Activated CD4-positive, alpha-beta T cell treated with anti-CD3 and anti-CD28 coated beads, Interleukin-2, amount 10 ng/mL, durations not matched to agents 24 days and 14 days (primary cell): ENCODE data around the gene YAE1. TPM values are rescaled to one million over a fixed set of nuclear protein-coding genes. Genes with fewer than 3 reads are reported as not detected.

Experiments
- DNase-seq: peaks from one replicate; pipeline ENCODE4 v3.0.0; 2022
- H3K27ac Mint-ChIP-seq: one replicate; pipeline ENCODE4 v1.8.0; 2022; ENCODE audit warnings: mild to moderate bottlenecking, mixed read lengths
- H3K27me3 Mint-ChIP-seq: one replicate; pipeline ENCODE4 v1.8.0; 2022; ENCODE audit warnings: mixed read lengths
- H3K36me3 Mint-ChIP-seq: one replicate; pipeline ENCODE4 v1.8.0; 2022; ENCODE audit warnings: low read depth, mild to moderate bottlenecking, mixed read lengths
- H3K4me1 Mint-ChIP-seq: one replicate; pipeline ENCODE4 v1.8.0; 2021; ENCODE audit warnings: mixed read lengths
- H3K4me3 Mint-ChIP-seq: one replicate; pipeline ENCODE4 v1.8.0; 2022; ENCODE audit warnings: mild to moderate bottlenecking, moderate library complexity, mixed read lengths
- H3K9me3 Mint-ChIP-seq: one replicate; pipeline ENCODE4 v1.8.0; 2021; ENCODE audit warnings: mixed read lengths
- intact Hi-C: fragments of 100-400 bp; cut with micrococcal nuclease; formaldehyde crosslinking; loops from one replicate; pipeline ENCODE4 v1.15.1; 2023
- total RNA-seq: library from RNA; stranded (reverse); gene quantifications from 2 replicates; pipeline ENCODE4 v1.2.3, GENCODE V29; 2022

Gene YAE1
- total RNA-seq, 1 donor from 2014 or later = 14.2 TPM

DNA sequence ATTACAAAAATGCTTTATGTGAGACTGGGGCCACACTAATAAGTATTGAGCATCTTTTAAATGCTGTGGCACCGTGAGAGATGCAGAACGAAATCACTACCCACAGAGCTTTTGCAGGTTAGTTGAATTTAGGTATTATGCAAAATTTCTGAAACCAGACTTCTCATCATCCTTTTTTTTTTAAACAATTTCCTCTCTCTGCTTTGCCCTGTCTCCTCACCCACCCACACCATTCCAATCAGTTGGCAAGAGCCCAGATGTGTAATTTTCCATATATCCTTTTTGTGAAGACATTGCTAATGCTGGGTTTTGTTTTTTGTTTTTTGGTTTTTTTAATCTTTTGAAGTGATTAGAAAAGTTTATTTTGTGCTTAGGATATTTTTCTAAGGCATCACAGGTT lies 1.1 kb downstream of the YAE1 start:
- intact Hi-C loops = loop anchor here (2.0 to 5.0 kb wide), 3 partner anchors 56 to 565 kb away; partner anchors contain the start of genes MPLKIP and RALA
- Mint-ChIP-seq H3K36me3 (peaks cover 9% of the 10 kb centered on the region), H3K27me3 (peaks cover 6% of the 10 kb centered on the region), H3K4me1 (peaks cover 19% of the 10 kb centered on the region), H3K4me3 (peak overlapping the region; percentile 99), H3K9me3 (peaks cover under 1% of the 10 kb centered on the region), H3K27ac (no peak overlapping the region)
- no peak for DNase-seq

DNA sequence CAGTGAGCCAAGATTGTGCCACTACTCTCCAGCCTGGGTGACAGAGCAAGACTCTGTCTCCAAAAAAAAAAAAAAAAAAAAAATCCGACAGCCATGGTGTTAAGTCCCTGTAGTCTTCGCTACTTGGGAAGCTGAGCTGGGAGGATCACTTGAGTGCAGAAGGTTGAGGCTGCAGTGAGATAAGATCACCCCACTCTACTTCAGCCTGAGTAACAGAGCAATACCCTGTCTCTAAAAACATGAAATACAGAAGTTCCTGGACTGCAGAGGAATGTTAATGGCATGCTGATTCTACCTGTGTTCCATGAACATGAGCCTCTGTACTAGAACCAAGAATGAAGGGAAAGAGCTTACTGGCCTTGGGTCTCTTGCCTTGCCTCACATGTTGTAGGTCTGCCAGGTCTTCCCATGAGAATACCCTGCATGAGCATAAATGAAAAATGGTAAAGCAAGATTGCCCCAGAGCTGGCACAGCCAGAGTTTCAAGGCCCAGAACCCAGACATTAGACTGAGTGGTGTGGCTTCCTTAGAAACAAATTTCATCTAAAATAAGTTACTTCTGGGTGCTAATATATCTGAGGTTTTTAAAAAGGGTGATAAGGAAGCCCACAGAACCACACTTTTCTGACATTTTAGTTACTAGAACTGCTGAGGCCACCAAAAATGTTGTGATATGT lies 8.6 kb downstream of the YAE1 start:
- DNase-seq = no peak
- Mint-ChIP-seq H3K4me1 (peaks cover 3% of the 10 kb centered on the region), H3K4me3 (no peak overlapping the region), H3K27me3 (no peaks in the 10 kb centered on the region), H3K36me3 (peaks cover 9% of the 10 kb centered on the region), H3K9me3 (no peaks in the 10 kb centered on the region), H3K27ac (peak overlapping the region; percentile 3)
- intact Hi-C loops = no loop called here

- intact Hi-C loops = no loop called here
Measured at GRCh38 chr7:39577229-39577874, 11.1 kb downstream of the YAE1 start.

DNA sequence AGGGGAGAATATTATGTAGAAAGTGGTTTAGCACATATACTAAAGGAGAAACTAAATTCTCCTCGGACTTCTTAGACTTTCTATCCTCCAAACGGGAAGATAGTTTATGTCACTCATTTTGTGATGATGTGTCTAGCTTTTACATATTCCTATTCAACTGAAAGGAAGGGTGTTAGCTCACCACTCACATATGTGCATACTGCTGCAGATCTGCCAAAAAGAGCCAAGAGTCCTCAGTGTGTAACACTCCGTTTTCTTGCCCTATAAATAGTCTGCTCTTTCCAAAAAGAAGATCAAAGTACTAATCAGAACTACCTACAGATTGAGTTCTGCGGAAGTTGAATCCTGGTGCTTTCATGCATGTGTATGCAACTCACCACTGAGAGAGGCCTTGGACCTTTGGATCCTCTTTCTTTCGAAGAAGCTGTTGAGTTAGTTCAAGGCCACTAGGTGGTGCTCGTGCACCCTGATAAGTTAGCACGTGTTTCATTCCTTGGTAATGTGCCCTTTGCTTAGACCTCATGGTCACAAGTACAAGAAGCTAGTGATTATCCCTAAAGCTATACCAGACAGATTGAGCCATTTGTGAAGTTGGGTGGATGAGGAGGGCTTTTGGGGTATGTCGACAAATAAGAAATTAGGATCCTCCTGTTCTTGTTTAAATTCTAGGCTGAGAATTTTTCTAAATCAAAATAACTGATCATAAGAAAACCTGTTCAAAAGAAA lies 14.1 kb downstream of the YAE1 start:
- intact Hi-C loops = loop anchor here (1.0 kb wide), 3 partner anchors 162 to 472 kb away; no protein-coding TSS in a partner anchor
- H3K36me3 Mint-ChIP-seq = peaks cover 4% of the 10 kb centered on the region
- H3K4me3 Mint-ChIP-seq = no peak overlapping the region

More at GRCh38 chr7:39577229-39577874, 11.1 kb downstream of the YAE1 start:
- no peak overlapping the region for H3K4me3 Mint-ChIP-seq
- no peak for DNase-seq
- no peaks in the 10 kb centered on the region for H3K9me3 Mint-ChIP-seq
- H3K4me1 Mint-ChIP-seq = peaks cover 11% of the 10 kb centered on the region
- no peaks in the 10 kb centered on the region for H3K27me3 Mint-ChIP-seq
- H3K36me3 Mint-ChIP-seq = peaks cover 4% of the 10 kb centered on the region
- H3K27ac Mint-ChIP-seq = no peak overlapping the region

DNA sequence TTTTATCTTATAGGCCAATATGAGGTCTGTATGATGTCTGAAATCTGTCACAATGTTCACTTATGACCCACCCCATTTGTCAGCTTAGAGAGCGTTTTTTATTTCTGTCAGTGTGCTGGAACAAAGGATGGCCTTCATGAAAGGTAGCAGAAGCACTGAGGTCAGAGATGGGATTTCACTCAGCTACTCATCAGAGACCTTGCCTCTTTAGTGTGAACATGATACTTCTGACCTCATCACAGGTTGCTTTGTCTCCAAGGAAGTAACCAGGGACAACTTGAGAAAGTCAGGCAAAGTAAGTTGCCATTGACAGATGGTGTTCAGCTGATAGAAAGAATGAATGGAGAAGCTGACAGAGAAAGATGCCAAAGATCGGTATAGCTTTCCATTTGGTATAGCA lies 16.3 kb downstream of the YAE1 start:
- H3K36me3 Mint-ChIP-seq = no peaks in the 10 kb centered on the region
- H3K4me1 Mint-ChIP-seq = peaks cover 14% of the 10 kb centered on the region
- H3K27me3 Mint-ChIP-seq = no peaks in the 10 kb centered on the region
- DNase-seq = no peak
- intact Hi-C loops = no loop called here
- H3K27ac Mint-ChIP-seq = no peak overlapping the region
- no peaks in the 10 kb centered on the region for H3K9me3 Mint-ChIP-seq
- no peak overlapping the region for H3K4me3 Mint-ChIP-seq

More for the DNA sequence above, 14.1 kb downstream of the YAE1 start:
- DNase-seq = peak; percentile 92
- Mint-ChIP-seq H3K9me3 (no peaks in the 10 kb centered on the region), H3K27me3 (no peaks in the 10 kb centered on the region), H3K27ac (peak overlapping the region; percentile 55), H3K4me1 (peaks cover 13% of the 10 kb centered on the region)

- no peak for DNase-seq
- intact Hi-C loops = no loop called here
- Mint-ChIP-seq H3K9me3 (no peaks in the 10 kb centered on the region), H3K27me3 (no peaks in the 10 kb centered on the region), H3K4me1 (peaks cover 21% of the 10 kb centered on the region), H3K4me3 (no peak overlapping the region), H3K36me3 (no peaks in the 10 kb centered on the region), H3K27ac (no peak overlapping the region)
Measured at GRCh38 chr7:39583539-39583938, 17.3 kb downstream of the YAE1 start.

GRCh38 chr7:39587393-39587792 lies 21.2 kb downstream of the YAE1 start:
- DNase-seq = no peak
- peaks cover 3% of the 10 kb centered on the region for H3K36me3 Mint-ChIP-seq
- H3K4me1 Mint-ChIP-seq = peaks cover 36% of the 10 kb centered on the region
- no peaks in the 10 kb centered on the region for H3K9me3 Mint-ChIP-seq
- H3K27me3 Mint-ChIP-seq = peaks cover 2% of the 10 kb centered on the region
- intact Hi-C loops = no loop called here
- no peak overlapping the region for H3K4me3 Mint-ChIP-seq
- no peak overlapping the region for H3K27ac Mint-ChIP-seq

GRCh38 chr7:39588416-39588815 lies 22.2 kb downstream of the YAE1 start:
- intact Hi-C loops = no loop called here
- Mint-ChIP-seq H3K4me1 (peaks cover 41% of the 10 kb centered on the region), H3K4me3 (no peak overlapping the region), H3K27ac (no peak overlapping the region), H3K27me3 (peaks cover 2% of the 10 kb centered on the region), H3K9me3 (no peaks in the 10 kb centered on the region), H3K36me3 (peaks cover 3% of the 10 kb centered on the region)
- no peak for DNase-seq

- H3K9me3 Mint-ChIP-seq = no peaks in the 10 kb centered on the region
- H3K4me1 Mint-ChIP-seq = peaks cover 38% of the 10 kb centered on the region
- intact Hi-C loops = loop anchor here (1.0 to 5.0 kb wide), 4 partner anchors 34 to 359 kb away; partner anchors contain the start of gene RALA
- peak overlapping the region; percentile 73 for H3K4me3 Mint-ChIP-seq
- H3K27ac Mint-ChIP-seq = peak overlapping the region; percentile 93
- peak; percentile 93 for DNase-seq
- peaks cover 5% of the 10 kb centered on the region for H3K36me3 Mint-ChIP-seq
- peaks cover 2% of the 10 kb centered on the region for H3K27me3 Mint-ChIP-seq
Measured at GRCh38 chr7:39589323-39590111, 23.3 kb downstream of the YAE1 start.

- peak overlapping the region; percentile 40 for H3K4me3 Mint-ChIP-seq
- DNase-seq = no peak
- no peaks in the 10 kb centered on the region for H3K9me3 Mint-ChIP-seq
- intact Hi-C loops = loop anchor here (2.0 to 5.0 kb wide), 2 partner anchors 16 to 90 kb away; no protein-coding TSS in a partner anchor
- peaks cover 4% of the 10 kb centered on the region for H3K27me3 Mint-ChIP-seq
- H3K36me3 Mint-ChIP-seq = peaks cover 5% of the 10 kb centered on the region
- H3K4me1 Mint-ChIP-seq = peaks cover 37% of the 10 kb centered on the region
- H3K27ac Mint-ChIP-seq = peak overlapping the region; percentile 83
Measured at GRCh38 chr7:39592586-39592985, 26.4 kb downstream of the YAE1 start.

DNA sequence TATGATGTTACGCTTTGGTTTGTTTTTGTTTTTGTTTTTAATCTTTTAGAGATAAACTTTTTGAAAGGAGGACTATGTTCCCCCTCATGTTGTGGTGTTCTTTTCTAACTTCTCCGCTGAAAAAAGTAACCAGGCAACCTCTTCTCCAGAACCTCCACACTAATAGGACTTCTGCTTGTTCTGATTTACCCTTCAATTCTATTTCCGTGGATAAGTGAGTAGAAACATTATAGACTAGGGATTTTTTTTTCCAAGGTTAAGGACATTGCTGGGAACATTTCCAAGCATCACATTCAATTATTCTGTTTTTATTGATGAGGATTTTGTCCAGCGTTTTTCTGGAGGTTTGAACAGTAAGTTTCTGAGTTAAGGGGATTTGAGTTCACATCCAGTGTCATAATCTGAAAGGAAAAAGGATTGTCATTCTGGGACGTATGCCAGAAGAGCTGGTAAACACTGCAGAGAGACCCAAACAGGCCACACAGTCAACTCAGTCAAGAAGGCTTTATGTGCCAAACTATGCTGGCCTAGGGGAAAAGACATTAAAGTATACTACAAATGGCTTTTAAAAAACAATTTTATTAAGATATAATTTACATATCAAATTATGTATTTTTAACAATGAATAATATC lies 28.9 kb downstream of the YAE1 start:
- Mint-ChIP-seq H3K36me3 (peaks cover 5% of the 10 kb centered on the region), H3K4me3 (no peak overlapping the region), H3K27me3 (peaks cover 2% of the 10 kb centered on the region), H3K4me1 (peaks cover 22% of the 10 kb centered on the region), H3K27ac (no peak overlapping the region), H3K9me3 (no peaks in the 10 kb centered on the region)
- intact Hi-C loops = loop anchor here (5.0 kb wide), 1 partner anchor 87 kb away; no protein-coding TSS in a partner anchor
- no peak for DNase-seq

DNA sequence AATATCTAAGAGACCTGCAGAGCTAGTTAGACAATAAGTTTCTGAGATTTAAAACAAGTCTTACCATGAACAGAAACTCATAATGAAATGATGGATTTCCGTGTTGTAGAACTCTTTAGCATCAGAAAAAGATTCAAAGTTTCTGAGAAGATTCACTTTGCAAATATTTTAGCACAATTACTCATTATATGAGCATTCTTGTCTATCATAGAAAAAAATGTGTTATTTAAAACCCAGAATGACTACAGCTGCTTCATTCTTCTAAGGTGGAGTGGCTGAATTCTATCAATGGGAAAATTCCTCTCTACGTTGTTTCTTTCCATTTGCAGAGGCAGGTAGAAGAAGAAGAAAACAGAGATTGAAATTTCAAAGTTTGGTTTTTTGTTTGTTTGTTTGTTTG lies 36.1 kb downstream of the YAE1 start:
- Mint-ChIP-seq H3K9me3 (peaks cover 11% of the 10 kb centered on the region), H3K27ac (no peak overlapping the region), H3K4me1 (peaks cover 23% of the 10 kb centered on the region), H3K4me3 (no peak overlapping the region), H3K36me3 (no peaks in the 10 kb centered on the region), H3K27me3 (no peaks in the 10 kb centered on the region)
- intact Hi-C loops = no loop called here
- no peak for DNase-seq

GRCh38 chr7:39603924-39604323 lies 37.7 kb downstream of the YAE1 start:
- intact Hi-C loops = no loop called here
- Mint-ChIP-seq H3K4me1 (peaks cover 31% of the 10 kb centered on the region), H3K4me3 (no peak overlapping the region), H3K27ac (no peak overlapping the region), H3K36me3 (no peaks in the 10 kb centered on the region), H3K9me3 (peaks cover 15% of the 10 kb centered on the region), H3K27me3 (peaks cover 1% of the 10 kb centered on the region)
- no peak for DNase-seq
